B cell (primary cell): ENCODE results near the gene PLCG2.

Experiments used
- EZH2 ChIP-seq: IDR thresholded peaks from 2 replicates; pipeline ENCODE4 v1.6.1; 2012; ENCODE audit warnings: borderline replicate concordance, low read depth, mild to moderate bottlenecking, moderate library complexity, low read length; ENCODE audit not compliant: insufficient read depth, poor library complexity, severe bottlenecking
- TF ChIP-seq, protein P1 (sequence below): fragments of 200-600 bp; IDR thresholded peaks from one replicate; pipeline ENCODE4 v1.8.0; 2022; ENCODE audit warnings: antibody characterized with exemption, mild to moderate bottlenecking

- TF ChIP-seq, protein P1, sequence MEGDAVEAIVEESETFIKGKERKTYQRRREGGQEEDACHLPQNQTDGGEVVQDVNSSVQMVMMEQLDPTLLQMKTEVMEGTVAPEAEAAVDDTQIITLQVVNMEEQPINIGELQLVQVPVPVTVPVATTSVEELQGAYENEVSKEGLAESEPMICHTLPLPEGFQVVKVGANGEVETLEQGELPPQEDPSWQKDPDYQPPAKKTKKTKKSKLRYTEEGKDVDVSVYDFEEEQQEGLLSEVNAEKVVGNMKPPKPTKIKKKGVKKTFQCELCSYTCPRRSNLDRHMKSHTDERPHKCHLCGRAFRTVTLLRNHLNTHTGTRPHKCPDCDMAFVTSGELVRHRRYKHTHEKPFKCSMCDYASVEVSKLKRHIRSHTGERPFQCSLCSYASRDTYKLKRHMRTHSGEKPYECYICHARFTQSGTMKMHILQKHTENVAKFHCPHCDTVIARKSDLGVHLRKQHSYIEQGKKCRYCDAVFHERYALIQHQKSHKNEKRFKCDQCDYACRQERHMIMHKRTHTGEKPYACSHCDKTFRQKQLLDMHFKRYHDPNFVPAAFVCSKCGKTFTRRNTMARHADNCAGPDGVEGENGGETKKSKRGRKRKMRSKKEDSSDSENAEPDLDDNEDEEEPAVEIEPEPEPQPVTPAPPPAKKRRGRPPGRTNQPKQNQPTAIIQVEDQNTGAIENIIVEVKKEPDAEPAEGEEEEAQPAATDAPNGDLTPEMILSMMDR: no peak
- no peak for TF ChIP-seq EZH2
Observed at GRCh38 chr16:81925016-81925415, 145.9 kb downstream of the PLCG2 start.
